ENCODE results near the gene HGS. TPM values are rescaled to one million over a fixed set of nuclear protein-coding genes. Genes with fewer than 3 reads are reported as not detected.

The HGS gene
- total and polyA plus RNA-seq, 2 of the 13 experiments (the other 11 are each of a cell fraction or from before 2014, with no cell fraction given): 73.3 to 78.1 TPM

DNA sequence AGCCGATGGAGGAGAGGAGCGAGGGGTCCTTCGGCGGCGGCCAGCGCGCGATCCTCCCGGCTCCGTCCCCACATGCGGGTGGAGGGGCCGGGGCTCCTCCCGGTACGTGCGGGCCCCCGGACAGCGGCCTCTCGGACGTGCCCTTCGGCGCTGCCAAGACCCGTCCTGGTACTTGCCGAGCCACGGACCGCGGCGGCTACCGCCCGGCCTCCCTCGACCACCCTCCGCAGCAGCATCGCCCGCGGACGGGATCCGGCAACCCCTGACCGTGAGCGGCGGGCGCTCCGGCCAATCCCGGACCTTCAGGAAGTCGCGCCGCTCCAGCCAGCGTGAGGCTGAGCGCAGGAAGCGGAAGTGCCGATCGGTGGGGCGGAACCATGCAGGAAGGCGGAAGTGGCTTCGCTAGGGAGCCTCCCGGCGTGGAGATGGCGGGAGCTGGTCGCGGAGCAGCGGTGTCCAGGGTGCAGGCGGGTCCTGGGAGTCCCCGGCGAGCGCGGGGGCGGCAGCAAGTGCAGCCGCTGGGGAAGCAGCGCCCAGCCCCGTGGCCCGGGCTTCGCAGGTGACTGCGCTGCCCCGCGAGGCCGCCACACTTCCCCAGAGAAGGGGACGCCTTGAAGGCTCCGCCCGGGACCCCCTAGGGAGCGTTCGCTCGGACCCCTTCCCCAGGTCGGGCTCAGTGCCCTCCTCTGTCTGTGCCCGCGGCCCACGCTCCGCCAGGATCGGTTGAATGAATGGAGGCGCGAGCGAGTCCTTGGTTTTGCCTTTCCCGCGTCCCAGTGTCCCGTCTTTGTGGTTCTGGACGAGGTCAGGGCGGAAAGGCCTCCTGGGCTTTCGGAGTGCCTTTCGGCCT lies 17.2 kb upstream of the HGS start, which contains the start of the genes CCDC137 and OXLD1 (continued):
- TF ChIP-seq REXO4 (CRISPR knock-in tag; IDR thresholded peaks at IDR 0.05; ENCODE audit: borderline replicate concordance): peak; percentile 85; the same call in 1 of the 2 replicates
- TF ChIP-seq, protein P1, sequence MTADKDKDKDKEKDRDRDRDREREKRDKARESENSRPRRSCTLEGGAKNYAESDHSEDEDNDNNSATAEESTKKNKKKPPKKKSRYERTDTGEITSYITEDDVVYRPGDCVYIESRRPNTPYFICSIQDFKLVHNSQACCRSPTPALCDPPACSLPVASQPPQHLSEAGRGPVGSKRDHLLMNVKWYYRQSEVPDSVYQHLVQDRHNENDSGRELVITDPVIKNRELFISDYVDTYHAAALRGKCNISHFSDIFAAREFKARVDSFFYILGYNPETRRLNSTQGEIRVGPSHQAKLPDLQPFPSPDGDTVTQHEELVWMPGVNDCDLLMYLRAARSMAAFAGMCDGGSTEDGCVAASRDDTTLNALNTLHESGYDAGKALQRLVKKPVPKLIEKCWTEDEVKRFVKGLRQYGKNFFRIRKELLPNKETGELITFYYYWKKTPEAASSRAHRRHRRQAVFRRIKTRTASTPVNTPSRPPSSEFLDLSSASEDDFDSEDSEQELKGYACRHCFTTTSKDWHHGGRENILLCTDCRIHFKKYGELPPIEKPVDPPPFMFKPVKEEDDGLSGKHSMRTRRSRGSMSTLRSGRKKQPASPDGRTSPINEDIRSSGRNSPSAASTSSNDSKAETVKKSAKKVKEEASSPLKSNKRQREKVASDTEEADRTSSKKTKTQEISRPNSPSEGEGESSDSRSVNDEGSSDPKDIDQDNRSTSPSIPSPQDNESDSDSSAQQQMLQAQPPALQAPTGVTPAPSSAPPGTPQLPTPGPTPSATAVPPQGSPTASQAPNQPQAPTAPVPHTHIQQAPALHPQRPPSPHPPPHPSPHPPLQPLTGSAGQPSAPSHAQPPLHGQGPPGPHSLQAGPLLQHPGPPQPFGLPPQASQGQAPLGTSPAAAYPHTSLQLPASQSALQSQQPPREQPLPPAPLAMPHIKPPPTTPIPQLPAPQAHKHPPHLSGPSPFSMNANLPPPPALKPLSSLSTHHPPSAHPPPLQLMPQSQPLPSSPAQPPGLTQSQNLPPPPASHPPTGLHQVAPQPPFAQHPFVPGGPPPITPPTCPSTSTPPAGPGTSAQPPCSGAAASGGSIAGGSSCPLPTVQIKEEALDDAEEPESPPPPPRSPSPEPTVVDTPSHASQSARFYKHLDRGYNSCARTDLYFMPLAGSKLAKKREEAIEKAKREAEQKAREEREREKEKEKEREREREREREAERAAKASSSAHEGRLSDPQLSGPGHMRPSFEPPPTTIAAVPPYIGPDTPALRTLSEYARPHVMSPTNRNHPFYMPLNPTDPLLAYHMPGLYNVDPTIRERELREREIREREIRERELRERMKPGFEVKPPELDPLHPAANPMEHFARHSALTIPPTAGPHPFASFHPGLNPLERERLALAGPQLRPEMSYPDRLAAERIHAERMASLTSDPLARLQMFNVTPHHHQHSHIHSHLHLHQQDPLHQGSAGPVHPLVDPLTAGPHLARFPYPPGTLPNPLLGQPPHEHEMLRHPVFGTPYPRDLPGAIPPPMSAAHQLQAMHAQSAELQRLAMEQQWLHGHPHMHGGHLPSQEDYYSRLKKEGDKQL (CRISPR knock-in tag; IDR thresholded peaks at IDR 0.05; ENCODE audit: low read depth): no peak
- peak; percentile 94 for TF ChIP-seq POLR2AphosphoS5 (IDR thresholded peaks at IDR 0.05; ENCODE audit: low read depth, low read length)
- TF ChIP-seq, protein P2, sequence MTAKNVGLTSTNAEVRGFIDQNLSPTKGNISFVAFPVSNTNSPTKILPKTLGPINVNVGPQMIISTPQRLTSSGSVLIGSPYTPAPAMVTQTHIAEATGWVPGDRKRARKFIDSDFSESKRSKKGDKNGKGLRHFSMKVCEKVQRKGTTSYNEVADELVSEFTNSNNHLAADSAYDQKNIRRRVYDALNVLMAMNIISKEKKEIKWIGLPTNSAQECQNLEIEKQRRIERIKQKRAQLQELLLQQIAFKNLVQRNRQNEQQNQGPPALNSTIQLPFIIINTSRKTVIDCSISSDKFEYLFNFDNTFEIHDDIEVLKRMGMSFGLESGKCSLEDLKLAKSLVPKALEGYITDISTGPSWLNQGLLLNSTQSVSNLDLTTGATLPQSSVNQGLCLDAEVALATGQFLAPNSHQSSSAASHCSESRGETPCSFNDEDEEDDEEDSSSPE (CRISPR knock-in tag; IDR thresholded peaks at IDR 0.05): peak; percentile 78
- peak; percentile 98 for TF ChIP-seq MXI1 (IDR thresholded peaks at IDR 0.05; ENCODE audit: borderline replicate concordance, low read depth, low read length)
- no peak for TF ChIP-seq SMARCE1 (IDR thresholded peaks at IDR 0.05; ENCODE audit: borderline replicate concordance)
- TF ChIP-seq ZBTB7A (CRISPR knock-in tag; IDR thresholded peaks at IDR 0.05): peak; percentile 72
- TF ChIP-seq SRF (IDR thresholded peaks at IDR 0.05; ENCODE audit: low read depth, low read length): no peak
- TF ChIP-seq, protein P3, sequence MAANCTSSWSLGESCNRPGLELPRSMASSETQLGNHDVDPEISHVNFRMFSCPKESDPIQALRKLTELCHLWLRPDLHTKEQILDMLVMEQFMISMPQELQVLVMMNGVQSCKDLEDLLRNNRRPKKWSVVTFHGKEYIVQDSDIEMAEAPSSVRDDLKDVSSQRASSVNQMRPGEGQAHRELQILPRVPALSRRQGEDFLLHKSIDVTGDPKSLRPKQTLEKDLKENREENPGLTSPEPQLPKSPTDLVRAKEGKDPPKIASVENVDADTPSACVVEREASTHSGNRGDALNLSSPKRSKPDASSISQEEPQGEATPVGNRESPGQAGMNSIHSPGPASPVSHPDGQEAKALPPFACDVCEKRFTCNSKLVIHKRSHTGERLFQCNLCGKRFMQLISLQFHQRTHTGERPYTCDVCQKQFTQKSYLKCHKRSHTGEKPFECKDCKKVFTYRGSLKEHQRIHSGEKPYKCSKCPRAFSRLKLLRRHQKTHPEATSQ (CRISPR knock-in tag; IDR thresholded peaks at IDR 0.05; ENCODE audit: borderline replicate concordance): peak; percentile 93
- TF ChIP-seq SCMH1 (CRISPR knock-in tag; IDR thresholded peaks at IDR 0.05; ENCODE audit: borderline replicate concordance): no peak
- TF ChIP-seq NR2F2 (IDR thresholded peaks at IDR 0.05; ENCODE audit: borderline replicate concordance, low read depth): no peak; the same call in 1 of the 2 replicates
- no peak for TF ChIP-seq SKI (IDR thresholded peaks at IDR 0.05; ENCODE audit: partially characterized antibody)
- 0 out of 2 replicates have a peak, but pooled peaks have one; percentile 78 for TF ChIP-seq ZNF17 (CRISPR knock-in tag; IDR thresholded peaks at IDR 0.05)
